H1 (cell line): ENCODE data around the gene RFXAP. TPM values are rescaled to one million over a fixed set of nuclear protein-coding genes. Genes with fewer than 3 reads are reported as not detected.

ENCODE experiments used
- ASH2L ChIP-seq: fragments of 200-600, 300-600 bp; sonication (generic); IDR thresholded peaks from one replicate; pipeline ENCODE4 v1.7.1; 2017; ENCODE audit warnings: low read length
- ATF2 ChIP-seq: IDR thresholded peaks from 2 replicates; pipeline ENCODE4 v1.6.1; 2012; ENCODE audit warnings: low read length, inconsistent platforms
- ATF3 ChIP-seq: IDR thresholded peaks from 2 replicates; pipeline ENCODE4 v1.6.1; 2011; ENCODE audit warnings: low read depth, mild to moderate bottlenecking, low read length; ENCODE audit not compliant: insufficient read depth
- CBX5 ChIP-seq: fragments of 300-800, 300-1000 bp; sonication (generic); IDR thresholded peaks from 2 replicates; pipeline ENCODE4 v1.7.1; 2016; ENCODE audit warnings: antibody characterized with exemption, low read length, low read depth
- CHD1 ChIP-seq: IDR thresholded peaks from 2 replicates; pipeline ENCODE4 v1.6.1; 2012; ENCODE audit warnings: low read depth, low read length, improper control_type of control experiment
- CHD2 ChIP-seq: IDR thresholded peaks from 2 replicates; pipeline ENCODE4 v1.6.1; 2012; ENCODE audit warnings: low read length, improper control_type of control experiment
- CREB1 ChIP-seq: IDR thresholded peaks from 2 replicates; pipeline ENCODE4 v1.6.1; 2012; ENCODE audit warnings: inconsistent platforms
- CTBP2 ChIP-seq: IDR thresholded peaks from 2 replicates; pipeline ENCODE4 v1.7.0; 2011; ENCODE audit warnings: borderline replicate concordance, mild to moderate bottlenecking, moderate library complexity, mixed read lengths, low read length; ENCODE audit not compliant: insufficient read depth, insufficient read length
- EP300 ChIP-seq, 2 experiments: IDR thresholded peaks; 1 replicate in 1 of 2; 2 replicates in 1 of 2; pipeline ENCODE4 v1.6.1; 2011 to 2012; ENCODE audit warnings: low read depth in 2 of 2, low read length in 2 of 2, mild to moderate bottlenecking in 2 of 2, borderline replicate concordance in 1 of 2, inconsistent platforms in 1 of 2, moderate library complexity in 1 of 2
- GABPA ChIP-seq: IDR thresholded peaks from 2 replicates; pipeline ENCODE4 v1.6.1; 2011; ENCODE audit warnings: mild to moderate bottlenecking, low read length, moderate library complexity, borderline replicate concordance; ENCODE audit not compliant: insufficient read depth
- HDAC6 ChIP-seq: IDR thresholded peaks from one replicate; pipeline ENCODE4 v1.7.1; 2012; ENCODE audit warnings: low read depth, mild to moderate bottlenecking, inconsistent platforms, low read length, moderate library complexity
- KDM1A ChIP-seq: fragments of 200-600, 300-600 bp; sonication (generic); IDR thresholded peaks from 2 replicates; pipeline ENCODE4 v1.7.1; 2016; ENCODE audit warnings: mild to moderate bottlenecking, low read length, borderline replicate concordance
- POLR2A ChIP-seq, 2 experiments: IDR thresholded peaks; 1 replicate in 1 of 2; 2 replicates in 1 of 2; pipeline ENCODE4 v1.6.1; 2011; ENCODE audit warnings: low read depth in 2 of 2, low read length in 2 of 2, mild to moderate bottlenecking in 2 of 2; ENCODE audit errors: control extremely low read depth in 1 of 2
- RAD21 ChIP-seq, 2 experiments: IDR thresholded peaks in 1 of 2; conservative IDR thresholded peaks in 1 of 2; 2 replicates each; pipeline ENCODE4 v1.6.1; 2011; ENCODE audit warnings: low read depth in 2 of 2, low read length in 2 of 2, improper control_type of control experiment in 1 of 2, inconsistent platforms in 1 of 2, mild to moderate bottlenecking in 1 of 2, moderate library complexity in 1 of 2
- RFX5 ChIP-seq: IDR thresholded peaks from 2 replicates; pipeline ENCODE4 v1.6.1; 2011; ENCODE audit warnings: low read depth, low read length, improper control_type of control experiment, borderline replicate concordance
- SAP30 ChIP-seq: fragments of 300-600 bp; sonication (generic); IDR thresholded peaks from 2 replicates; pipeline ENCODE4 v1.7.1; 2012; ENCODE audit warnings: low read length, moderate library complexity, mild to moderate bottlenecking, inconsistent platforms; ENCODE audit not compliant: insufficient read depth, insufficient replicate concordance
- SP1 ChIP-seq: IDR thresholded peaks from 2 replicates; pipeline ENCODE4 v1.6.1; 2011; ENCODE audit warnings: low read depth, low read length
- SP4 ChIP-seq: IDR thresholded peaks from 2 replicates; pipeline ENCODE4 v1.6.1; 2012; ENCODE audit warnings: low read length, inconsistent platforms
- SRF ChIP-seq: IDR thresholded peaks from 2 replicates; pipeline ENCODE4 v1.6.1; 2011; ENCODE audit warnings: mild to moderate bottlenecking, low read depth, low read length, moderate library complexity
- SUZ12 ChIP-seq: fragments of 200-600 bp; sonication (generic); IDR thresholded peaks from 2 replicates; pipeline ENCODE4 v1.6.1; 2012; ENCODE audit warnings: mild to moderate bottlenecking, inconsistent platforms, low read length, moderate library complexity, mixed read lengths
- TCF12 ChIP-seq: IDR thresholded peaks from 2 replicates; pipeline ENCODE4 v1.6.1; 2011; ENCODE audit warnings: low read depth, mild to moderate bottlenecking, low read length
- TEAD4 ChIP-seq: IDR thresholded peaks from 2 replicates; pipeline ENCODE4 v1.6.1; 2012; ENCODE audit warnings: low read depth, low read length, inconsistent platforms, mixed read lengths
- YY1 ChIP-seq: IDR thresholded peaks from 2 replicates; pipeline ENCODE4 v1.6.1; 2011; ENCODE audit warnings: low read depth, mild to moderate bottlenecking, low read length
- polyA plus RNA-seq, 7 experiments: library from polyadenylated mRNA; depleted of rRNA in 3 of 7; stranded (reverse) in 5 of 7; unstranded in 2 of 7; fragments of >200 nt in 5 of 7; fragments of 200-250 nt in 2 of 7; gene quantifications; 1 replicate in 5 of 7; 2 replicates in 1 of 7; 4 replicates in 1 of 7; pipeline versions ENCODE4 v1.2.1 to v1.2.3, GENCODE V29; 2011 to 2013; ENCODE audit warnings: missing spikeins in 2 of 7, mixed read lengths in 2 of 7
- total RNA-seq: library from RNA; stranded (reverse); fragmentation: NEBNext Ultra II Directional; extraction: Animal tissue kit (Norgen Biotek cat#: 25700); gene quantifications from 2 replicates; pipeline ENCODE4 v1.2.1, GENCODE V29; 2021

The RFXAP gene
- total and polyA plus RNA-seq, 2 of the 8 experiments (the other 6 are each of a cell fraction or from before 2014, with no cell fraction given) = 5.2 to 11.5 TPM

GRCh38 chr13:36795463-36795862 lies 23.6 kb upstream of the RFXAP start (continued):
- no peak for TF ChIP-seq CTBP2
- 0 out of 2 replicates have a peak, but pooled peaks have one; percentile 40 for TF ChIP-seq YY1
- TF ChIP-seq TCF12 = peak; percentile 62; the same call in 1 of the 2 replicates
- no peak for TF ChIP-seq CHD1
- TF ChIP-seq SP1 = peak; percentile 61; the same call in 1 of the 2 replicates
- TF ChIP-seq SUZ12 = no peak
- peak; percentile 69; the same call in 1 of the 2 replicates for TF ChIP-seq KDM1A
- TF ChIP-seq CHD2 = no peak
- TF ChIP-seq POLR2A (IDR thresholded peaks at IDR 0.05; ENCODE audit: control extremely low read depth in 1 of 2, low read depth in 2 of 2, low read length in 2 of 2) = no peak
- no peak for TF ChIP-seq RFX5
- TF ChIP-seq RAD21 (IDR thresholded peaks at IDR 0.05 in 1 of 2, conservative IDR thresholded peaks at IDR 0.05 in 1 of 2; ENCODE audit: low read depth in 2 of 2, low read length in 2 of 2) = no peak
- no peak for TF ChIP-seq HDAC6
- TF ChIP-seq TEAD4 = peak; percentile 73; the same call in 1 of the 2 replicates
- TF ChIP-seq EP300 (IDR thresholded peaks at IDR 0.05; ENCODE audit: borderline replicate concordance in 1 of 2, low read depth in 2 of 2, low read length in 2 of 2) = peak in 1 of 2 experiments; percentile 72; a peak in 1 of 3 replicates
- TF ChIP-seq SAP30 = no peak
- TF ChIP-seq GABPA = no peak
- peak; percentile 33; the same call in 1 of the 2 replicates for TF ChIP-seq CREB1
- TF ChIP-seq ASH2L = peak; percentile 50
- TF ChIP-seq CBX5 = no peak
- TF ChIP-seq SP4 = no peak
- TF ChIP-seq SRF = 0 out of 2 replicates have a peak, but pooled peaks have one; percentile 5
- no peak for TF ChIP-seq ATF3
- no peak for TF ChIP-seq ATF2
